SU-DHL-6 (cell line): ENCODE results near the gene PTPN14.

Experiments used
- EZH2phosphoT487 ChIP-seq: fragments of 200-600 bp; sonication (generic), shearing (Covaris generic); conservative IDR thresholded peaks from 2 replicates; pipeline ENCODE4 v1.6.1; 2018; ENCODE audit warnings: mild to moderate bottlenecking, antibody characterized with exemption, low read length, moderate library complexity, mixed read lengths
- TF ChIP-seq, protein P1 (sequence below): fragments of 200-600 bp; sonication (generic); IDR thresholded peaks from one replicate; pipeline ENCODE4 v1.5.1; 2017; ENCODE audit warnings: antibody characterized with exemption, mild to moderate bottlenecking, low read length, moderate library complexity; ENCODE audit not compliant: insufficient read depth, poor library complexity, severe bottlenecking

- TF ChIP-seq, protein P1, sequence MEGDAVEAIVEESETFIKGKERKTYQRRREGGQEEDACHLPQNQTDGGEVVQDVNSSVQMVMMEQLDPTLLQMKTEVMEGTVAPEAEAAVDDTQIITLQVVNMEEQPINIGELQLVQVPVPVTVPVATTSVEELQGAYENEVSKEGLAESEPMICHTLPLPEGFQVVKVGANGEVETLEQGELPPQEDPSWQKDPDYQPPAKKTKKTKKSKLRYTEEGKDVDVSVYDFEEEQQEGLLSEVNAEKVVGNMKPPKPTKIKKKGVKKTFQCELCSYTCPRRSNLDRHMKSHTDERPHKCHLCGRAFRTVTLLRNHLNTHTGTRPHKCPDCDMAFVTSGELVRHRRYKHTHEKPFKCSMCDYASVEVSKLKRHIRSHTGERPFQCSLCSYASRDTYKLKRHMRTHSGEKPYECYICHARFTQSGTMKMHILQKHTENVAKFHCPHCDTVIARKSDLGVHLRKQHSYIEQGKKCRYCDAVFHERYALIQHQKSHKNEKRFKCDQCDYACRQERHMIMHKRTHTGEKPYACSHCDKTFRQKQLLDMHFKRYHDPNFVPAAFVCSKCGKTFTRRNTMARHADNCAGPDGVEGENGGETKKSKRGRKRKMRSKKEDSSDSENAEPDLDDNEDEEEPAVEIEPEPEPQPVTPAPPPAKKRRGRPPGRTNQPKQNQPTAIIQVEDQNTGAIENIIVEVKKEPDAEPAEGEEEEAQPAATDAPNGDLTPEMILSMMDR = no peak
- TF ChIP-seq EZH2phosphoT487 = no peak
Measured at GRCh38 chr1:214435867-214436266, 115.5 kb downstream of the PTPN14 start.
